K562 (cell line): ENCODE results near the gene HAX1. TPM values are rescaled to one million over a fixed set of nuclear protein-coding genes. Genes with fewer than 3 reads are reported as not detected.

Experiments
- ATAC-seq: fragments of 200-7000 bp; cut with Tn5 transposase; 3 replicates; pipeline ENCODE4 v1.9.1; 2020; ENCODE audit warnings: moderate library complexity
- BruUV-seq: library from RNA; stranded (reverse); fragments of 400-500 nt; replicated peaks from 2 replicates; lab custom pipeline; 2021; lab: Mats Ljungman, UMichigan
- CTCF ChIA-PET: fragments of 300-600 bp; formaldehyde crosslinking; extraction: SDS; loops from one replicate; lab custom pipeline; 2021; ENCODE audit warnings: low intra/inter-chr PET ratio; lab: Yijun Ruan, JAX
- POLR2A ChIA-PET: fragments of 300-600, 350-650 bp; sonication (Branson Sonifier 250); formaldehyde crosslinking; extraction: SDS; loops from one replicate; lab custom pipeline; 2021; ENCODE audit warnings: antibody characterized with exemption, inconsistent platforms; lab: Yijun Ruan, JAX
- DNase-seq, 4 experiments: peaks; one replicate each; pipeline versions ENCODE4 v3.0.0 to v3.0.0-alpha.2; 2011 to 2018; ENCODE audit warnings: low spot score in 3 of 4, mixed read lengths in 3 of 4; ENCODE audit errors: extremely low read depth in 1 of 4
- FAIRE-seq: peaks from 2 replicates; lab custom pipeline; 2011; peaks lifted over from hg19 to GRCh38; lab: Jason Lieb, UNC
- H2AFZ ChIP-seq: 2 replicates; pipeline ENCODE4 v1.6.0; 2011; ENCODE audit warnings: low read depth, low read length, control low read depth, inconsistent platforms
- H3K27ac ChIP-seq: fragments of 200-600 bp; 3 replicates; pipeline ENCODE4 v1.8.0; 2011; ENCODE audit warnings: low read depth, mild to moderate bottlenecking, control low read depth, inconsistent platforms, low read length, moderate library complexity, mixed read lengths; ENCODE audit errors: extremely low read depth
- H3K27me3 ChIP-seq, 2 experiments: fragments of 300-600 bp in 1 of 2; 2 replicates in 1 of 2; 3 replicates in 1 of 2; pipeline versions ENCODE4 v1.6.0 to v1.8.0; 2011; ENCODE audit warnings: inconsistent platforms in 2 of 2, low read length in 2 of 2, mild to moderate bottlenecking in 1 of 2, mixed read lengths in 1 of 2, moderate library complexity in 1 of 2; ENCODE audit not compliant: control insufficient read depth in 2 of 2, insufficient read depth in 2 of 2
- H3K36me3 ChIP-seq: fragments of 300-600 bp; 3 replicates; pipeline ENCODE4 v1.8.0; 2011; ENCODE audit warnings: mild to moderate bottlenecking, low read length, inconsistent platforms; ENCODE audit not compliant: control insufficient read depth, insufficient read depth
- H3K4me1 ChIP-seq, 2 experiments: fragments of 200-600 bp in 1 of 2; replicated peaks in 1 of 2; 2 replicates in 1 of 2; 3 replicates in 1 of 2; pipeline versions ENCODE4 v1.5.1 to v1.8.0; 2011; ENCODE audit warnings: inconsistent platforms in 2 of 2, low read length in 2 of 2, mild to moderate bottlenecking in 1 of 2, mixed read lengths in 1 of 2, moderate library complexity in 1 of 2; ENCODE audit not compliant: control insufficient read depth in 2 of 2, insufficient read depth in 2 of 2
- H3K4me2 ChIP-seq: 2 replicates; pipeline ENCODE4 v1.6.1; 2011; ENCODE audit warnings: low read length, control low read depth, inconsistent platforms, mixed read lengths; ENCODE audit not compliant: insufficient read depth
- H3K4me3 ChIP-seq: fragments of 200-600 bp; sonication (generic), shearing (Covaris generic); 2 replicates; pipeline ENCODE4 v1.5.1; 2016; ENCODE audit warnings: control low read depth, inconsistent platforms
- H3K79me2 ChIP-seq: fragments of 200-600 bp; 3 replicates; pipeline ENCODE4 v1.8.0; 2011; ENCODE audit warnings: low read length, inconsistent platforms; ENCODE audit not compliant: control insufficient read depth, insufficient read depth
- H3K9ac ChIP-seq, 2 experiments: 2 replicates each; pipeline versions ENCODE4 v1.6.0 to v1.6.1; 2011; ENCODE audit warnings: low read depth in 2 of 2, low read length in 2 of 2, control low read depth in 1 of 2, inconsistent platforms in 1 of 2, mild to moderate bottlenecking in 1 of 2, mixed read lengths in 1 of 2; ENCODE audit not compliant: insufficient read depth in 1 of 2
- H3K9me1 ChIP-seq: one replicate; pipeline ENCODE4 v1.6.0; 2011; ENCODE audit warnings: inconsistent platforms, mild to moderate bottlenecking, low read length, moderate library complexity; ENCODE audit not compliant: control insufficient read depth, insufficient read depth
- H3K9me3 ChIP-seq: replicated peaks from 2 replicates; pipeline ENCODE4 v1.5.1; 2011; ENCODE audit warnings: low read depth, low read length, inconsistent platforms; ENCODE audit not compliant: control insufficient read depth, insufficient read depth
- H4K20me1 ChIP-seq: replicated peaks from 2 replicates; pipeline ENCODE4 v1.6.1; 2011; ENCODE audit warnings: low read length, inconsistent platforms, mixed read lengths; ENCODE audit not compliant: control insufficient read depth, insufficient read depth
- AFF1 ChIP-seq, 2 experiments: fragments of 450-650 bp; IDR thresholded peaks; 2 replicates each; pipeline ENCODE4 v1.6.1; 2018; ENCODE audit warnings: mild to moderate bottlenecking in 2 of 2, low read depth in 1 of 2; ENCODE audit not compliant: partially characterized antibody in 2 of 2
- BHLHE40 ChIP-seq: IDR thresholded peaks from 2 replicates; pipeline ENCODE4 v1.6.1; 2011; ENCODE audit warnings: low read length, improper control_type of control experiment
- MCM3 ChIP-seq: fragments of 450-650 bp; IDR thresholded peaks from 2 replicates; pipeline ENCODE4 v1.6.1; 2016
- TFAM ChIP-seq: fragments of 250-450 bp; sonication (Bioruptor Pico); conservative IDR thresholded peaks from 2 replicates; pipeline ENCODE4 v1.5.0; 2021; ENCODE audit warnings: mild to moderate bottlenecking, moderate library complexity
- ZNF77 ChIP-seq: fragments of 250-450 bp; sonication (Bioruptor Pico); IDR thresholded peaks from 2 replicates; pipeline ENCODE4 v1.5.0; 2020
- WGBS: fragments of 100-300 bp; shearing (Covaris generic); methylation state at CpG from one replicate; pipeline ENCODE4 v1.1.6; 2016; ENCODE audit warnings: low coverage, mixed read lengths; ENCODE audit not compliant: insufficient coverage; ENCODE audit errors: missing lambda C conversion rate; 5-methylcytosine and 5-hydroxymethylcytosine counted together
- in situ Hi-C: fragments of 300-500 bp; cut with MboI; formaldehyde crosslinking; loops from 4 replicates; pipeline ENCODE4 v1.15.0; 2018; ENCODE audit warnings: inconsistent platforms, mixed read lengths
- intact Hi-C: fragments of 100-400 bp; cut with micrococcal nuclease; formaldehyde crosslinking; loops from 2 replicates; pipeline ENCODE4 v1.14.2; 2022
- polyA plus RNA-seq, 8 experiments: library from polyadenylated mRNA; depleted of rRNA in 4 of 8; stranded (reverse) in 5 of 8; unstranded in 3 of 8; fragments of >200 nt; fragmentation: Nextera tagmentation in 2 of 8; fragmentation: Illumina TruSeq in 1 of 8; extraction: Ambion mirVana in 2 of 8; extraction: Trizol in 1 of 8; gene quantifications; 2 replicates each; pipeline versions ENCODE4 v1.2.1 to v1.2.3, GENCODE V29; 2011 to 2014; ENCODE audit warnings: inconsistent platforms in 1 of 8, missing spikeins in 1 of 8
- total RNA-seq, 7 experiments: library from RNA; depleted of rRNA in 6 of 7; stranded (reverse); fragments of >200 nt in 6 of 7; fragmentation: Illumina TruSeq in 2 of 7; extraction: Trizol in 2 of 7; gene quantifications; 2 replicates each; pipeline versions ENCODE4 v1.2.1 to v1.2.3, GENCODE V29; 2011 to 2021; ENCODE audit warnings: low replicate concordance in 1 of 7

The HAX1 gene
- total and polyA plus RNA-seq, 9 of the 15 experiments (the other 6 are each of a cell fraction or from before 2014, with no cell fraction given): 143 to 492 (median 234) TPM

- 88% methylated on average over 7 of the region's 7 CpGs for WGBS
- Histone ChIP-seq H3K36me3 (peaks cover 99% of the 10 kb centered on the region), H3K9me3 (no peaks in the 10 kb centered on the region), H3K9me1 (no peaks in the 10 kb centered on the region), H3K27ac (no peak overlapping the region)
- in situ Hi-C loops: no loop called here
- FAIRE-seq (no peak), ATAC-seq (no peak), DNase-seq (no peak)
- TF ChIP-seq BHLHE40 (no peak), MCM3 (no peak), TFAM (CRISPR knock-in tag) (no peak), ZNF77 (CRISPR knock-in tag) (no peak), AFF1 (IDR thresholded peaks at IDR 0.05; ENCODE audit: low read depth in 1 of 2, partially characterized antibody in 2 of 2) (no peak)
- TF ChIP-seq, all 486 proteins: peak for 0
- no peak overlapping the region for H3K4me3 ChIP-seq
- no peaks in the 10 kb centered on the region; a peak in 1 of 5 replicates for H3K4me1 ChIP-seq
- H3K27me3 ChIP-seq: no peaks in the 10 kb centered on the region
- BruUV-seq: no TSS peak
- no peak overlapping the region for H3K4me2 ChIP-seq
- intact Hi-C loops: no loop called here
- H3K79me2 ChIP-seq: 0 out of 3 replicates have a peak, but pooled peaks cover 3% of the 10 kb centered on the region
- H4K20me1 ChIP-seq: no peaks in the 10 kb centered on the region
- POLR2A ChIA-PET: interaction anchor here (0.5 kb wide), 1 partner anchor 210 kb away, joined by 3 read pairs; no protein-coding TSS in a partner anchor
- no peak overlapping the region for H2AFZ ChIP-seq
- H3K9ac ChIP-seq: no peak overlapping the region
- CTCF ChIA-PET: no interaction called here
Observed at GRCh38 chr1:154253671-154254070, 18.8 kb upstream of the HAX1 start.
